Epithelial cell of umbilical artery (primary cell): Measurements from ENCODE around the gene POP5. TPM values are rescaled to one million over a fixed set of nuclear protein-coding genes. Genes with fewer than 3 reads are reported as not detected.

Experiments
- total RNA-seq: library from RNA; depleted of rRNA; stranded (reverse); fragments of >200 nt; gene quantifications from 2 replicates; pipeline ENCODE4 v1.2.3, GENCODE V29; 2014

The POP5 gene, protein sequence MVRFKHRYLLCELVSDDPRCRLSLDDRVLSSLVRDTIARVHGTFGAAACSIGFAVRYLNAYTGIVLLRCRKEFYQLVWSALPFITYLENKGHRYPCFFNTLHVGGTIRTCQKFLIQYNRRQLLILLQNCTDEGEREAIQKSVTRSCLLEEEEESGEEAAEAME
- 48.3 and 58.1 TPM in 2 replicates for total RNA-seq

DNA sequence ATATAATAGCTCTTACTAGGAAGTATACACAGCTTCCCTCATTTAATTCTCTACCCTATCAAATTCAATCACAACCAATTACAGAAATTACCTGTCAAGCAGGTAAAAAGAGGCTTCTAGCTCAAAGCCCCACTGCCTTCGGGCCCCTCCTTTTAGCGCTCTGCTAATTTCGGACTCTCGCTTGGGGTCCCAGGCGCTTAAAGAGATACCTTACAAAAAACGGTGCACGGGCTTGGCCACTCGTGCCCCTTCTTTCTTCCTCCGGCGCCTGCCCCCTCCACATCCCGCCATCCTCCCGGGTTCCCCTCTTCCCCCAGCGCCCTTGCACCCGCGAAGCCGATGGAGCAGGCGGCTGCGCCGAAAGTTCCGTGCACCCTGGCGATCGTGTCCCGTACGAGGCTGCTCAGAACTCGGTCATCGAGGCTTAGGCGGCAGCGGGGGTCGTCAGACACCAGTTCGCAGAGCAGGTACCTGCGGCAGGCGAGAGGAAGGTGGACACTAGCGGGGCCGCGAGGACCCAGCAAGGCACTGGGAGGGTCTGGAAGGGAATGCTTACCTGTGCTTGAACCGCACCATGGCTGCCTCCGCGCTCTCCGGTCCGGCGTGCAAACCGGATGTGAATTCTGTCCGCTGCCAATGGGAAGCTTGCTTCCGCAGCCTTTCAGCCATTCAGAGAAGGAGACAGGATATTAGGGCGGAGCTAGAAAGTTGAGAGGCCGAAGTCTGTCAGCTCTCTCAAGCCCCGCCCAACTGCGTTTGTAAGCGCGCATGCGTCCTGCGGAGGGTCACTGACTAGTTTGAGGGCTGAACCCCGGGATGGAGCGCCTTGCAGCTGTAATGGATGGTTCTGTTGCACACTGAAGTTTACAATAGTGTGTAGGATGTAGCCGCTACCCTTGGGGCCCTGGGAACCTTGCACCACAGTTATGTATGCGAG is at the start of gene POP5:
Gene POP5 (minus strand): TSS at position 616 of the 937 bp plus-strand sequence. CDS start 40 bp downstream, at position 576.

DNA sequence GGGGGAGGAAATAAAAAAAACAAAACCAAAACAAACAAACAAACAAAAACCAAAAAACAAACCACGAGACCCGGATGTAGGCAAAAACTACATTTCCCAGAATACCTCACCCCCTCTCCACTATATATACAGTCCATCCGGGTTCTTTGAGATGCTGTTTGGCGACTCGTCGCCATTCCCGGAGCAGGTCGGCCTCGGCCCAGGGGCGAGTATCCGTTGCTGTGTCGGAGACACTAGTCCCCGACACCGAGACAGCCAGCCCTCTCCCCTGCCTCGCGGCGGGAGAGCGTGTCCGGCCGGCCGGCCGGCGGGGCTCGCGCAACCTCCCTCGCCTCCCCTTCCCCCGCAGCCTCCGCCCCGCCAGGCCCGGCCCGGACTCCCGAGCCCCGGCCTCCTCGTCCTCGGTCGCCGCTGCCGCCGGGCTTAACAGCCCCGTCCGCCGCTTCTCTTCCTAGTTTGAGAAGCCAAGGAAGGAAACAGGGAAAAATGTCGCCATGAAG is 46.9 kb downstream of the POP5 start, which contains the start of gene RNF10:
Gene RNF10 (plus strand): TSS at position 154 of the 500 bp plus-strand sequence. CDS start 456 bp downstream, outside the sequence.

DNA sequence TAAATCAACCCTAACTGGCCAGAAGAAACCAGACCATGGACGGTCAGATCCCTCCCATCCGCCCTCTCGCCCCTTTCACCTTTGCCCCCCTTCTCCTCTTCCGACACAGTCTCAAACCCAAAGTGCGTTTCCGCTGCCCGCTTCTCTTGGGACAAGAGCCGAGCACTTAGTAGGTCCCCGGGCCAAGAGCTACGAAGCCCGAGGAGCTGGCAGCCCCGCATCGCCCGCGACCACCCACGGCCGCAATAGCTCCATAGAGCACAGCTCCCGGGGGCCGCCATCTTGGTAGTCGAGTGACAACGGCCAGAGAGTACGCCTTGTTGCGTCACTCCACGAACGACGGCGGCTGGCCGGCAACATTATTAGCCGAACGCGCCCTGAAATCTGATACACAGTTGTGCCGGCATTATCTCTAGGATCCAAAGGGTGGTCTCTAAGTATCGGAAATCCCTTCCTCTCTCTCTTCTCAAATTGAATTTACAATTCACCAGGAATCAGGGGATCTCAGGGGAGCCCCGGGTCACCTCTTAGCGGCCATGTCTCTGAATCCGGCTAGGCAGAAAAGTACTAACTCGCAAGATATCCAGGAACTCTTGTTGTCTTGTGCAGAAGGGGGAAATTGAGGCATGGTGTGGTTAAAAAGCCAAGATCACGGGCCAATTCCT is 52.2 kb downstream of the POP5 start, which contains the start of gene COQ5:
Gene COQ5 (minus strand): TSS at position 298 of the 665 bp plus-strand sequence. CDS start 17 bp downstream, at position 281.

Other genes with a start within 250 kb of the POP5 start
- gene MSI1, start 212.2 kb downstream of the POP5 start, total RNA-seq, result not detected in 2 replicates
- gene COX6A1, start 143.3 kb downstream of the POP5 start, total RNA-seq, result 374 and 634 TPM in 2 replicates
- 56.4 and 58.5 TPM in 2 replicates for gene TRIAP1, start 135.0 kb downstream of the POP5 start, total RNA-seq
- gene GATC, start 135.0 kb downstream of the POP5 start, total RNA-seq, result 21.1 and 24.5 TPM in 2 replicates
- gene SRSF9, start 111.7 kb downstream of the POP5 start, total RNA-seq, result 337 and 355 TPM in 2 replicates
- gene DYNLL1, start 85.3 kb downstream of the POP5 start, total RNA-seq, result 324 and 483 TPM in 2 replicates
- 34.8 and 51.8 TPM in 2 replicates for gene COQ5, start 52.2 kb downstream of the POP5 start, total RNA-seq
- gene RNF10, start 47.0 kb downstream of the POP5 start, total RNA-seq, result 67.5 and 107 TPM in 2 replicates
- not detected in 2 replicates for gene CABP1, start 59.2 kb upstream of the POP5 start, total RNA-seq
- 82.2 and 82.5 TPM in 2 replicates for gene MLEC, start 105.7 kb upstream of the POP5 start, total RNA-seq
- 20.1 and 27.7 TPM in 2 replicates for gene UNC119B, start 129.1 kb upstream of the POP5 start, total RNA-seq
- gene ACADS, start 144.4 kb upstream of the POP5 start, total RNA-seq, result 13.6 and 15.2 TPM in 2 replicates